ENCODE measurements around the gene GPR55.
A peak's percentile ranks its signal among the peaks of the same experiment; 100 is the strongest.

The GPR55 gene

GRCh38 chr2:230871361-230872150, 53.5 kb downstream of the GPR55 start:
- DNase-seq = no peak
- H3K4me3 Mint-ChIP-seq = peak overlapping the region; percentile 80
- H3K36me3 Mint-ChIP-seq (ENCODE audit: low read depth) = peaks cover 22% of the 10 kb centered on the region
- TF ChIP-seq CTCF (IDR thresholded peaks at IDR 0.05) = no peak
- no peaks in the 10 kb centered on the region for H3K9me3 Mint-ChIP-seq
- H3K27me3 Mint-ChIP-seq (ENCODE audit: low read depth, poor library complexity) = no peaks in the 10 kb centered on the region
- H3K4me1 Mint-ChIP-seq = peaks cover 95% of the 10 kb centered on the region
- H3K27ac Mint-ChIP-seq = peak overlapping the region; percentile 98

GRCh38 chr2:230870544-230871360, 54.3 kb downstream of the GPR55 start:
- H3K4me3 Mint-ChIP-seq = peak overlapping the region; percentile 80
- no peaks in the 10 kb centered on the region for H3K27me3 Mint-ChIP-seq (ENCODE audit: low read depth, poor library complexity)
- peaks cover 14% of the 10 kb centered on the region for H3K36me3 Mint-ChIP-seq (ENCODE audit: low read depth)
- no peak for TF ChIP-seq CTCF (IDR thresholded peaks at IDR 0.05)
- H3K4me1 Mint-ChIP-seq = peaks cover 93% of the 10 kb centered on the region
- peak; percentile 70 for DNase-seq
- no peaks in the 10 kb centered on the region for H3K9me3 Mint-ChIP-seq
- H3K27ac Mint-ChIP-seq = peak overlapping the region; percentile 98

GRCh38 chr2:230869914-230870543, 55.0 kb downstream of the GPR55 start:
- Mint-ChIP-seq H3K27ac (peak overlapping the region; percentile 98), H3K4me3 (peak overlapping the region; percentile 80)

GRCh38 chr2:230868947-230869913, 55.8 kb downstream of the GPR55 start:
- peak overlapping the region; percentile 80 for H3K4me3 Mint-ChIP-seq
- no peak for TF ChIP-seq CTCF (IDR thresholded peaks at IDR 0.05)
- H3K27me3 Mint-ChIP-seq (ENCODE audit: low read depth, poor library complexity) = peaks cover under 1% of the 10 kb centered on the region
- H3K27ac Mint-ChIP-seq = peak overlapping the region; percentile 99
- H3K4me1 Mint-ChIP-seq = peaks cover 85% of the 10 kb centered on the region
- no peaks in the 10 kb centered on the region for H3K9me3 Mint-ChIP-seq
- peaks cover 4% of the 10 kb centered on the region for H3K36me3 Mint-ChIP-seq (ENCODE audit: low read depth)
- DNase-seq = peak; percentile 41

More at GRCh38 chr2:230869914-230870543, 55.0 kb downstream of the GPR55 start:
- no peaks in the 10 kb centered on the region for H3K27me3 Mint-ChIP-seq (ENCODE audit: low read depth, poor library complexity)
- H3K36me3 Mint-ChIP-seq (ENCODE audit: low read depth) = peaks cover 8% of the 10 kb centered on the region
- no peaks in the 10 kb centered on the region for H3K9me3 Mint-ChIP-seq
- TF ChIP-seq CTCF (IDR thresholded peaks at IDR 0.05) = no peak
- DNase-seq = no peak
- H3K4me1 Mint-ChIP-seq = peaks cover 86% of the 10 kb centered on the region

Measured in nephron progenitor cell (in vitro differentiated cells).